Esophagus squamous epithelium (tissue), 5 donors: Measurements from ENCODE around the gene NEUROG2. TPM values are rescaled to one million over a fixed set of nuclear protein-coding genes. Genes with fewer than 3 reads are reported as not detected.
A peak's percentile ranks its signal among the peaks of the same experiment; 100 is the strongest.

Experiments used
- DNase-seq: peaks from one replicate; lab custom pipeline; 2025; lab: John Stamatoyannopoulos, UW
- H3K27ac ChIP-seq, 4 donors: fragments of 200-600 bp; sonication (generic); one replicate each; pipeline ENCODE4 v1.5.1; 2016 to 2019; ENCODE audit warnings: mild to moderate bottlenecking in 1 of 4
- H3K27me3 ChIP-seq, 4 donors: fragments of 200-600 bp; sonication (generic); 1 replicate in 3 of 4; 2 replicates in 1 of 4; pipeline versions ENCODE4 v1.5.1 to v1.6.0; 2017 to 2021; ENCODE audit warnings: antibody characterized with exemption in 1 of 4
- H3K36me3 ChIP-seq, 3 donors: fragments of 200-600 bp; sonication (generic); one replicate each; pipeline ENCODE4 v1.5.1; 2016 to 2019
- H3K4me1 ChIP-seq, 3 donors: fragments of 200-600 bp; sonication (generic); one replicate each; pipeline ENCODE4 v1.5.1; 2017 to 2019
- H3K4me3 ChIP-seq, 4 donors: fragments of 200-600 bp; sonication (generic); 1 replicate in 3 of 4; 2 replicates in 1 of 4; pipeline ENCODE4 v1.5.1; 2016 to 2019; ENCODE audit warnings: mild to moderate bottlenecking in 2 of 4, moderate library complexity in 1 of 4
- H3K9me3 ChIP-seq, 3 donors: fragments of 200-600 bp; sonication (generic); one replicate each; pipeline ENCODE4 v1.5.1; 2016 to 2019
- CTCF ChIP-seq, 6 experiments: fragments of 450-650 bp in 4 of 6; fragments of 200-600 bp in 2 of 6; sonication (generic) in 2 of 6; IDR thresholded peaks; one replicate each; pipeline ENCODE4 v1.5.1; 2016 to 2019; ENCODE audit warnings: antibody characterized with exemption in 6 of 6, mild to moderate bottlenecking in 4 of 6, moderate library complexity in 4 of 6
- POLR2A ChIP-seq, 4 donors: fragments of 450-650 bp; IDR thresholded peaks; one replicate each; pipeline ENCODE4 v1.6.1; 2017; ENCODE audit warnings: antibody characterized with exemption in 4 of 4, mild to moderate bottlenecking in 4 of 4, moderate library complexity in 3 of 4
- WGBS, 2 donors: methylation state at CpG; one replicate each; pipeline ENCODE4 v1.1.5; 2018; 5-methylcytosine and 5-hydroxymethylcytosine counted together
- intact Hi-C: fragments of 100-400 bp; cut with DNase I; formaldehyde crosslinking; loops from one replicate; pipeline ENCODE4 v1.15.0; 2022
- total RNA-seq, 4 donors: library from RNA; depleted of rRNA; stranded (reverse); fragments of >200 nt; gene quantifications; one replicate each; pipeline ENCODE4 v1.1.0, GENCODE V29; 2016
- donor health status: DM: yes; HTN: yes; CAD: no.

NEUROG2 gene
- not detected for total RNA-seq

- no peak for DNase-seq
- TF ChIP-seq CTCF (IDR thresholded peaks at IDR 0.05), result no peak
- no peak for TF ChIP-seq POLR2A (IDR thresholded peaks at IDR 0.05)
- Histone ChIP-seq H3K9me3 (peaks cover 0 to 9% (median 0%) of the 10 kb centered on the region in 3 donors), H3K27ac (no peak within 1 kb of the TSS), H3K36me3 (no peaks in the 10 kb centered on the region), H3K4me3 (peak within 1 kb of the TSS; percentile 34 to 79 (median 50)), H3K27me3 (peaks cover 31 to 100% (median 67%) of the 10 kb centered on the region in 4 donors), H3K4me1 (peaks cover 31 to 59% (median 32%) of the 10 kb centered on the region in 3 donors)
- 0% methylated on average over 12 to 13 of the region's 15 CpGs for WGBS, 2 donors
- intact Hi-C loops, result no loop called here
Observed at GRCh38 chr4:112516066-112516470, at the start of gene NEUROG2. Gene NEUROG2 (minus strand): TSS chr4:112516180. CDS start chr4:112515475, 705 bp downstream.

- 95 to 99% methylated on average over 25 of the region's 25 CpGs for WGBS, 2 donors
- no peaks in the 10 kb centered on the region for H3K9me3 ChIP-seq
- intact Hi-C loops, result no loop called here
- no peak overlapping the region for H3K27ac ChIP-seq
- H3K36me3 ChIP-seq, result no peaks in the 10 kb centered on the region
- TF ChIP-seq POLR2A (IDR thresholded peaks at IDR 0.05) (no peak), CTCF (IDR thresholded peaks at IDR 0.05) (no peak)
- H3K27me3 ChIP-seq, result no peaks in the 10 kb centered on the region
- H3K4me1 ChIP-seq, result no peaks in the 10 kb centered on the region
- no peak overlapping the region for H3K4me3 ChIP-seq
- DNase-seq, result no peak
Observed at GRCh38 chr4:112564706-112565270, 48.8 kb upstream of the NEUROG2 start.

GRCh38 chr4:112563431-112564200 is 47.6 kb upstream of the NEUROG2 start:
- intact Hi-C loops, result no loop called here
- no peaks in the 10 kb centered on the region for H3K9me3 ChIP-seq
- TF ChIP-seq POLR2A (IDR thresholded peaks at IDR 0.05) (no peak), CTCF (IDR thresholded peaks at IDR 0.05) (no peak)
- 37 to 68% methylated on average over 4 of the region's 4 CpGs for WGBS, 2 donors
- H3K27me3 ChIP-seq, result no peaks in the 10 kb centered on the region
- H3K36me3 ChIP-seq, result no peaks in the 10 kb centered on the region
- no peaks in the 10 kb centered on the region for H3K4me1 ChIP-seq
- no peak overlapping the region for H3K27ac ChIP-seq
- DNase-seq, result no peak
- H3K4me3 ChIP-seq, result no peak overlapping the region

- Histone ChIP-seq H3K4me3 (no peak overlapping the region), H3K36me3 (no peaks in the 10 kb centered on the region), H3K27ac (no peak overlapping the region), H3K4me1 (no peaks in the 10 kb centered on the region), H3K9me3 (no peaks in the 10 kb centered on the region), H3K27me3 (no peaks in the 10 kb centered on the region)
- intact Hi-C loops, result no loop called here
- no peak for DNase-seq
- TF ChIP-seq CTCF (IDR thresholded peaks at IDR 0.05) (no peak), POLR2A (IDR thresholded peaks at IDR 0.05) (no peak)
- 93 to 96% methylated on average over 2 of the region's 2 CpGs for WGBS, 2 donors
Observed at GRCh38 chr4:112562254-112562879, 46.4 kb upstream of the NEUROG2 start.

- H3K36me3 ChIP-seq, result no peaks in the 10 kb centered on the region
- H3K9me3 ChIP-seq, result no peaks in the 10 kb centered on the region
- no peak overlapping the region for H3K4me3 ChIP-seq
- intact Hi-C loops, result no loop called here
- WGBS, 2 donors, result 64 to 83% methylated on average over 2 of the region's 2 CpGs
- TF ChIP-seq POLR2A (IDR thresholded peaks at IDR 0.05) (no peak), CTCF (IDR thresholded peaks at IDR 0.05) (no peak)
- H3K27ac ChIP-seq, result no peak overlapping the region
- DNase-seq, result no peak
- H3K4me1 ChIP-seq, result no peaks in the 10 kb centered on the region
- no peaks in the 10 kb centered on the region for H3K27me3 ChIP-seq
Observed at GRCh38 chr4:112560084-112560483, 44.1 kb upstream of the NEUROG2 start.
